ENCODE measurements around the gene ANKRD13A. TPM values are rescaled to one million over a fixed set of nuclear protein-coding genes. Genes with fewer than 3 reads are reported as not detected.

The ANKRD13A gene
- total and polyA plus RNA-seq, 2 donors (not counting 3 experiments of a cell fraction or from before 2014, with no cell fraction given) = 37.0 to 43.9 TPM

- no peak for DNase-seq (ENCODE audit: low read depth, low spot score)
- H3K9me1 ChIP-seq (replicated peaks; ENCODE audit: control insufficient read depth, extremely low read depth, insufficient read depth, low read length) = no peaks in the 10 kb centered on the region
- FAIRE-seq = no peak
- no peaks in the 10 kb centered on the region for H3K9me3 ChIP-seq (replicated peaks; ENCODE audit: control insufficient read depth, insufficient read depth, low read length)
- H3K4me1 ChIP-seq (ENCODE audit: control insufficient read depth, extremely low read depth, insufficient read depth, low read length) = peaks cover 10% of the 10 kb centered on the region
- no peaks in the 10 kb centered on the region for H3K79me2 ChIP-seq (ENCODE audit: control insufficient read depth, insufficient read depth, low read length)
- POLR2A ChIA-PET = no interaction called here
- no peaks in the 10 kb centered on the region for H4K20me1 ChIP-seq (replicated peaks; ENCODE audit: control insufficient read depth, extremely low read depth, insufficient read depth, low read length)
- no peak overlapping the region for H2AFZ ChIP-seq (ENCODE audit: low read depth, low read length)
- no peaks in the 10 kb centered on the region for H3K27me3 ChIP-seq (ENCODE audit: control insufficient read depth in 2 of 2, insufficient read depth in 2 of 2, low read length in 2 of 2)
- no peak for TF ChIP-seq EZH2 (IDR thresholded peaks at IDR 0.05; ENCODE audit: borderline replicate concordance, low read depth, low read length, severe bottlenecking)
- peak; percentile 30 for TF ChIP-seq FOS (IDR thresholded peaks at IDR 0.05; ENCODE audit: borderline replicate concordance, insufficient read depth, low read length)
- no peak for TF ChIP-seq POLR2A (IDR thresholded peaks at IDR 0.05; ENCODE audit: low read depth, low read length)
- TF ChIP-seq GATA2 (IDR thresholded peaks at IDR 0.05; ENCODE audit: insufficient read depth, insufficient read length, low read depth, low read length) = no peak
- no peak overlapping the region for H3K9ac ChIP-seq (replicated peaks; ENCODE audit: extremely low read depth, insufficient read depth, low read length)
- H3K4me3 ChIP-seq (replicated peaks in 1 of 3; ENCODE audit: insufficient read depth in 1 of 3, low read depth in 1 of 3, low read length in 3 of 3) = no peak overlapping the region
- H3K36me3 ChIP-seq (ENCODE audit: control insufficient read depth in 2 of 2, extremely low read depth in 1 of 2, insufficient read depth in 2 of 2, low read length in 2 of 2) = no peaks in the 10 kb centered on the region
- CTCF ChIA-PET = interaction anchor here (1.3 kb wide), 1 partner anchor 10 kb away, joined by 3 read pairs; no protein-coding TSS in a partner anchor
- no peak overlapping the region for H3K4me2 ChIP-seq (ENCODE audit: insufficient read depth, low read length)
- intact Hi-C loops (cut with micrococcal nuclease) (no loop called here), dilution Hi-C loops (cut with MboI; ENCODE audit: extremely low pct_ligation_motif_present, low sequenced_read_pairs) (no loop called here)
- no TSS peak for BruUV-seq (replicated peaks)
- no peak overlapping the region for H3K27ac ChIP-seq (ENCODE audit: insufficient read depth, low read depth, low read length)
These were observed 2.4 kb downstream of the ANKRD13A start for GRCh38 chr12:110001596-110001995.

GRCh38 chr12:110002676-110003515 lies 3.7 kb downstream of the ANKRD13A start:
- H3K4me3 ChIP-seq (replicated peaks in 1 of 3; ENCODE audit: insufficient read depth in 1 of 3, low read depth in 1 of 3, low read length in 3 of 3) = no peak overlapping the region
- no peak overlapping the region for H3K27ac ChIP-seq (ENCODE audit: insufficient read depth, low read depth, low read length)
- DNase-seq (ENCODE audit: low read depth, low spot score) = no peak
- dilution Hi-C loops (cut with MboI; ENCODE audit: extremely low pct_ligation_motif_present, low sequenced_read_pairs) (no loop called here), intact Hi-C loops (cut with micrococcal nuclease) (no loop called here)
- no peaks in the 10 kb centered on the region for H3K27me3 ChIP-seq (ENCODE audit: control insufficient read depth in 2 of 2, insufficient read depth in 2 of 2, low read length in 2 of 2)
- no peaks in the 10 kb centered on the region for H3K36me3 ChIP-seq (ENCODE audit: control insufficient read depth in 2 of 2, extremely low read depth in 1 of 2, insufficient read depth in 2 of 2, low read length in 2 of 2)
- H3K4me2 ChIP-seq (ENCODE audit: insufficient read depth, low read length) = no peak overlapping the region
- no peaks in the 10 kb centered on the region for H3K9me3 ChIP-seq (replicated peaks; ENCODE audit: control insufficient read depth, insufficient read depth, low read length)
- H3K9ac ChIP-seq (replicated peaks; ENCODE audit: extremely low read depth, insufficient read depth, low read length) = no peak overlapping the region
- peaks cover 2% of the 10 kb centered on the region for H3K79me2 ChIP-seq (ENCODE audit: control insufficient read depth, insufficient read depth, low read length)
- H3K9me1 ChIP-seq (replicated peaks; ENCODE audit: control insufficient read depth, extremely low read depth, insufficient read depth, low read length) = no peaks in the 10 kb centered on the region
- POLR2A ChIA-PET = no interaction called here
- no TSS peak for BruUV-seq (replicated peaks)
- TF ChIP-seq JUN (IDR thresholded peaks at IDR 0.05; ENCODE audit: borderline replicate concordance, insufficient read depth, insufficient read length, low read depth) (no peak), MYC (IDR thresholded peaks at IDR 0.05; ENCODE audit: low read depth, low read length) (no peak), EZH2 (IDR thresholded peaks at IDR 0.05; ENCODE audit: borderline replicate concordance, low read depth, low read length, severe bottlenecking) (no peak), GATA2 (IDR thresholded peaks at IDR 0.05; ENCODE audit: insufficient read depth, insufficient read length, low read depth, low read length) (no peak), CTCF (IDR thresholded peaks at IDR 0.05; ENCODE audit: extremely low read depth in 1 of 2, insufficient read depth in 1 of 2, low read depth in 1 of 2, low read length in 2 of 2) (no peak), POLR2AphosphoS5 (IDR thresholded peaks at IDR 0.05; ENCODE audit: insufficient read depth, low read depth, low read length) (no peak), MAX (IDR thresholded peaks at IDR 0.05; ENCODE audit: insufficient read depth, insufficient read length) (no peak), FOS (IDR thresholded peaks at IDR 0.05; ENCODE audit: borderline replicate concordance, insufficient read depth, low read length) (no peak), POLR2A (IDR thresholded peaks at IDR 0.05; ENCODE audit: low read depth, low read length) (no peak)
- H2AFZ ChIP-seq (ENCODE audit: low read depth, low read length) = no peak overlapping the region
- no peak for FAIRE-seq
- H4K20me1 ChIP-seq (replicated peaks; ENCODE audit: control insufficient read depth, extremely low read depth, insufficient read depth, low read length) = no peaks in the 10 kb centered on the region
- CTCF ChIA-PET = interaction anchor here (1.2 to 1.4 kb wide), 2 partner anchors 21 to 428 kb away, joined by 3 to 5 read pairs; no protein-coding TSS in a partner anchor
- H3K4me1 ChIP-seq (ENCODE audit: control insufficient read depth, extremely low read depth, insufficient read depth, low read length) = peaks cover 10% of the 10 kb centered on the region
